ENCODE data around the gene ZNF543. TPM values are rescaled to one million over a fixed set of nuclear protein-coding genes. Genes with fewer than 3 reads are reported as not detected.
"Not testable (repeated sequence)": the region's sequence is repeated elsewhere in the genome, so short reads cannot be mapped to it uniquely, and the experiment has no call there.

The ZNF543 gene
- total and polyA plus RNA-seq, 2 experiments from 2014 or later, result 2.6 to 6.7 TPM

- no peak for DNase-seq (ENCODE audit: low spot score)
- no peaks in the 10 kb centered on the region for H3K9me2 ChIP-seq (replicated peaks; ENCODE audit: insufficient read depth)
- no peak overlapping the region for H3K4me2 ChIP-seq
- H4K20me1 ChIP-seq (ENCODE audit: insufficient read depth, poor library complexity, severe bottlenecking), result no peaks in the 10 kb centered on the region
- H3K9me3 ChIP-seq (ENCODE audit: low read depth), result no peaks in the 10 kb centered on the region
- no peak overlapping the region for H3K4me3 ChIP-seq
- peaks cover 7% of the 10 kb centered on the region for H3K4me1 ChIP-seq (ENCODE audit: insufficient read depth)
- H3K79me2 ChIP-seq, result peaks cover 21% of the 10 kb centered on the region
- H3K36me3 ChIP-seq (replicated peaks; ENCODE audit: insufficient read depth, low read depth), result no peaks in the 10 kb centered on the region
- TF ChIP-seq EZH2 (IDR thresholded peaks at IDR 0.05; ENCODE audit: borderline replicate concordance) (no peak), EZH2phosphoT487 (IDR thresholded peaks at IDR 0.05; ENCODE audit: low read depth, severe bottlenecking, unreplicated experiment) (no peak), CTCF (IDR thresholded peaks at IDR 0.05; ENCODE audit: poor library complexity) (no peak)
- no peak overlapping the region for H2AFZ ChIP-seq
- no peaks in the 10 kb centered on the region for H3K27me3 ChIP-seq
- no peak overlapping the region for H3K27ac ChIP-seq
- 97% methylated on average over 1 of the region's 1 CpG for WGBS (ENCODE audit: low lambda C conversion rate, missing lambda C conversion rate)
Observed at GRCh38 chr19:57276430-57276829, 43.8 kb upstream of the ZNF543 start.

- Histone ChIP-seq H4K20me1 (ENCODE audit: insufficient read depth, poor library complexity, severe bottlenecking) (peaks cover 15% of the 10 kb centered on the region), H3K27ac (peak overlapping the region; percentile 99), H3K79me2 (peaks cover 42% of the 10 kb centered on the region), H3K4me2 (peak overlapping the region; percentile 76), H3K4me1 (ENCODE audit: insufficient read depth) (peaks cover 25% of the 10 kb centered on the region)
- 68% methylated on average over 2 of the region's 2 CpGs for WGBS (ENCODE audit: low lambda C conversion rate, missing lambda C conversion rate)
- not testable (repeated sequence) for DNase-seq (ENCODE audit: low spot score); H2AFZ ChIP-seq; H3K27me3 ChIP-seq; H3K9me3 ChIP-seq (ENCODE audit: low read depth); H3K4me3 ChIP-seq; H3K36me3 ChIP-seq (replicated peaks; ENCODE audit: insufficient read depth, low read depth); H3K9me2 ChIP-seq (replicated peaks; ENCODE audit: insufficient read depth)
Observed at GRCh38 chr19:57278481-57278880, 41.8 kb upstream of the ZNF543 start.

GRCh38 chr19:57279418-57280164 is 40.7 kb upstream of the ZNF543 start:
- no peaks in the 10 kb centered on the region for H3K36me3 ChIP-seq (replicated peaks; ENCODE audit: insufficient read depth, low read depth)
- H2AFZ ChIP-seq, result peak overlapping the region; percentile 79
- H4K20me1 ChIP-seq (ENCODE audit: insufficient read depth, poor library complexity, severe bottlenecking), result peaks cover 24% of the 10 kb centered on the region
- no peaks in the 10 kb centered on the region for H3K9me2 ChIP-seq (replicated peaks; ENCODE audit: insufficient read depth)
- H3K4me1 ChIP-seq (ENCODE audit: insufficient read depth), result peaks cover 33% of the 10 kb centered on the region
- TF ChIP-seq CTCF (IDR thresholded peaks at IDR 0.05; ENCODE audit: poor library complexity), result peak; percentile 46
- TF ChIP-seq EZH2phosphoT487 (IDR thresholded peaks at IDR 0.05; ENCODE audit: low read depth, severe bottlenecking, unreplicated experiment), result no peak
- H3K27me3 ChIP-seq, result no peaks in the 10 kb centered on the region
- peak overlapping the region; percentile 68 for H3K4me3 ChIP-seq
- WGBS (ENCODE audit: low lambda C conversion rate, missing lambda C conversion rate), result 5% methylated on average over 25 of the region's 25 CpGs
- peaks cover 53% of the 10 kb centered on the region for H3K79me2 ChIP-seq
- DNase-seq (ENCODE audit: low spot score), result peak; percentile 97
- H3K9me3 ChIP-seq (ENCODE audit: low read depth), result no peaks in the 10 kb centered on the region
- H3K27ac ChIP-seq, result peak overlapping the region; percentile 99
- H3K4me2 ChIP-seq, result peak overlapping the region; percentile 76

GRCh38 chr19:57280165-57280961 is 39.9 kb upstream of the ZNF543 start, which contains the start of gene ZNF460:
Gene ZNF460, plus strand, starts transcription at chr19:57280485. Its CDS starts 322 bp downstream, at chr19:57280807.
- peaks cover 30% of the 10 kb centered on the region for H4K20me1 ChIP-seq (ENCODE audit: insufficient read depth, poor library complexity, severe bottlenecking)
- WGBS (ENCODE audit: low lambda C conversion rate, missing lambda C conversion rate), result under 1% methylated on average over 64 of the region's 71 CpGs
- peak within 1 kb of the TSS; percentile 76 for H3K4me3 ChIP-seq
- peak within 1 kb of the TSS; percentile 99 for H3K27ac ChIP-seq
- no peaks in the 10 kb centered on the region for H3K9me2 ChIP-seq (replicated peaks; ENCODE audit: insufficient read depth)
- peak within 1 kb of the TSS; percentile 94 for H3K4me2 ChIP-seq
- H3K79me2 ChIP-seq, result peaks cover 61% of the 10 kb centered on the region
- no peaks in the 10 kb centered on the region for H3K27me3 ChIP-seq
- H3K9me3 ChIP-seq (ENCODE audit: low read depth), result no peaks in the 10 kb centered on the region
- peak within 1 kb of the TSS; percentile 79 for H2AFZ ChIP-seq
- TF ChIP-seq CTCF (IDR thresholded peaks at IDR 0.05; ENCODE audit: poor library complexity) (no peak), EZH2 (IDR thresholded peaks at IDR 0.05; ENCODE audit: borderline replicate concordance) (no peak), EZH2phosphoT487 (IDR thresholded peaks at IDR 0.05; ENCODE audit: low read depth, severe bottlenecking, unreplicated experiment) (no peak)
- peaks cover 5% of the 10 kb centered on the region for H3K36me3 ChIP-seq (replicated peaks; ENCODE audit: insufficient read depth, low read depth)
- peak; percentile 99 for DNase-seq (ENCODE audit: low spot score)
- H3K4me1 ChIP-seq (ENCODE audit: insufficient read depth), result peaks cover 33% of the 10 kb centered on the region

Measured in hepatocyte (in vitro differentiated cells).